Smooth muscle cell (in vitro differentiated cells): ENCODE data around the gene TIMM22. TPM values are rescaled to one million over a fixed set of nuclear protein-coding genes. Genes with fewer than 3 reads are reported as not detected.

Source experiments
- DNase-seq: peaks from one replicate; lab custom pipeline; 2025; ENCODE audit not compliant: unreplicated experiment; lab: John Stamatoyannopoulos, UW
- H2AFZ ChIP-seq: fragments of 200-600 bp; sonication (generic); 2 replicates; pipeline ENCODE4 v1.6.0; 2016; ENCODE audit warnings: antibody characterized with exemption, low read depth, mild to moderate bottlenecking
- H3F3A ChIP-seq: fragments of 200-600 bp; sonication (generic); 2 replicates; pipeline ENCODE4 v1.6.0; 2017; ENCODE audit warnings: antibody characterized with exemption, low read depth
- H3K27ac ChIP-seq: fragments of 200-600 bp; sonication (generic); 2 replicates; pipeline ENCODE4 v1.5.1; 2016; ENCODE audit warnings: low read depth, mild to moderate bottlenecking
- H3K27me3 ChIP-seq: fragments of 200-600 bp; sonication (generic); 2 replicates; pipeline ENCODE4 v1.6.1; 2016; ENCODE audit warnings: low read depth, mild to moderate bottlenecking
- H3K36me3 ChIP-seq: fragments of 200-600 bp; sonication (generic); 2 replicates; pipeline ENCODE4 v1.5.1; 2016; ENCODE audit warnings: low read depth
- H3K4me1 ChIP-seq: fragments of 200-600 bp; sonication (generic); 2 replicates; pipeline ENCODE4 v1.5.1; 2016; ENCODE audit warnings: low read depth
- H3K4me2 ChIP-seq: fragments of 200-600 bp; sonication (generic); 2 replicates; pipeline ENCODE4 v1.6.0; 2016; ENCODE audit warnings: mild to moderate bottlenecking
- H3K4me3 ChIP-seq: fragments of 200-600 bp; sonication (generic); 2 replicates; pipeline ENCODE4 v1.5.1; 2016; ENCODE audit warnings: mild to moderate bottlenecking
- H3K79me2 ChIP-seq: fragments of 200-600 bp; sonication (generic); 2 replicates; pipeline ENCODE4 v1.6.0; 2016; ENCODE audit warnings: low read depth, mild to moderate bottlenecking
- H3K9ac ChIP-seq: fragments of 200-600 bp; sonication (generic); 2 replicates; pipeline ENCODE4 v1.6.0; 2016; ENCODE audit warnings: low read depth
- H3K9me3 ChIP-seq: fragments of 200-600 bp; sonication (generic); replicated peaks from 2 replicates; pipeline ENCODE4 v1.5.1; 2016; ENCODE audit warnings: low read depth
- H4K20me1 ChIP-seq: fragments of 200-600 bp; sonication (generic); 2 replicates; pipeline ENCODE4 v1.6.0; 2016; ENCODE audit warnings: low read depth
- WGBS: methylation state at CpG from one replicate; pipeline ENCODE4 v1.1.7; 2016; ENCODE audit warnings: low lambda C conversion rate; 5-methylcytosine and 5-hydroxymethylcytosine counted together
- polyA plus RNA-seq: library from polyadenylated mRNA; unstranded; fragments of >200 nt; fragmentation: Nextera tagmentation; extraction: Ambion mirVana; gene quantifications from 2 replicates; pipeline ENCODE4 v1.2.1, GENCODE V29; 2016
- total RNA-seq: library from RNA; depleted of rRNA; stranded (reverse); fragments of >200 nt; gene quantifications from 2 replicates; pipeline ENCODE4 v1.2.3, GENCODE V29; 2014
- TF ChIP-seq, protein P1 (sequence below): fragments of 200-600 bp; sonication (generic); IDR thresholded peaks from 2 replicates; pipeline ENCODE4 v1.5.1; 2017; ENCODE audit warnings: borderline replicate concordance, mild to moderate bottlenecking, antibody characterized with exemption; ENCODE audit not compliant: insufficient read depth, poor library complexity, severe bottlenecking

TIMM22 gene
- total and polyA plus RNA-seq, 2 experiments from 2014 or later = 13.7 to 24.0 TPM

DNA sequence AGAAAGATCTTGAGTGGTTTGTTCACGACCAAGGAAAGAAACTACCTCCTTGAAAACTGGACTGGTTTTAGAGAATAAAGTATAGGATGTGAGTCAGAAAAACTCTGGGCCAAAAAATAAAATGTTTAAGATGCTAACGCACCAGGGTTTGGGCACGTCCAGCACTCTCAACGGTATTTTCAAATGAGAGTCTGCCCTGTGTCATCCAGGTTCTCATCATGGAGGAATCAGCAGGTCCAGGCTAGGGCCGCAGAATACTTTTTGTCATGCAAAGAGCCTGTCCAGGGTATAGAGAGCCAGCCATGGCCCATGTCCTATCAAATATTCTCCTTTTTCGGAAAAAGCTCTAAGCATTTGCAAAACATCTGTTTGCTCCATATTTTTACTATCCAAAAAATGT, 19.8 kb upstream of the TIMM22 start:
- H3K4me3 ChIP-seq = peak overlapping the region; percentile 93
- TF ChIP-seq, protein P1, sequence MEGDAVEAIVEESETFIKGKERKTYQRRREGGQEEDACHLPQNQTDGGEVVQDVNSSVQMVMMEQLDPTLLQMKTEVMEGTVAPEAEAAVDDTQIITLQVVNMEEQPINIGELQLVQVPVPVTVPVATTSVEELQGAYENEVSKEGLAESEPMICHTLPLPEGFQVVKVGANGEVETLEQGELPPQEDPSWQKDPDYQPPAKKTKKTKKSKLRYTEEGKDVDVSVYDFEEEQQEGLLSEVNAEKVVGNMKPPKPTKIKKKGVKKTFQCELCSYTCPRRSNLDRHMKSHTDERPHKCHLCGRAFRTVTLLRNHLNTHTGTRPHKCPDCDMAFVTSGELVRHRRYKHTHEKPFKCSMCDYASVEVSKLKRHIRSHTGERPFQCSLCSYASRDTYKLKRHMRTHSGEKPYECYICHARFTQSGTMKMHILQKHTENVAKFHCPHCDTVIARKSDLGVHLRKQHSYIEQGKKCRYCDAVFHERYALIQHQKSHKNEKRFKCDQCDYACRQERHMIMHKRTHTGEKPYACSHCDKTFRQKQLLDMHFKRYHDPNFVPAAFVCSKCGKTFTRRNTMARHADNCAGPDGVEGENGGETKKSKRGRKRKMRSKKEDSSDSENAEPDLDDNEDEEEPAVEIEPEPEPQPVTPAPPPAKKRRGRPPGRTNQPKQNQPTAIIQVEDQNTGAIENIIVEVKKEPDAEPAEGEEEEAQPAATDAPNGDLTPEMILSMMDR = no peak
- no peaks in the 10 kb centered on the region for H3K9me3 ChIP-seq
- H3F3A ChIP-seq = peaks cover 7% of the 10 kb centered on the region
- no peaks in the 10 kb centered on the region for H3K27me3 ChIP-seq
- H3K4me2 ChIP-seq = peak overlapping the region; percentile 97
- 22% methylated on average over 6 of the region's 6 CpGs for WGBS
- peak overlapping the region; percentile 70 for H3K27ac ChIP-seq
- H3K4me1 ChIP-seq = peaks cover 26% of the 10 kb centered on the region
- peak overlapping the region; percentile 24 for H3K9ac ChIP-seq
- H2AFZ ChIP-seq = no peak overlapping the region
- peaks cover 58% of the 10 kb centered on the region for H4K20me1 ChIP-seq
- DNase-seq = no peak
- H3K36me3 ChIP-seq = no peaks in the 10 kb centered on the region
- H3K79me2 ChIP-seq = peaks cover 67% of the 10 kb centered on the region

DNA sequence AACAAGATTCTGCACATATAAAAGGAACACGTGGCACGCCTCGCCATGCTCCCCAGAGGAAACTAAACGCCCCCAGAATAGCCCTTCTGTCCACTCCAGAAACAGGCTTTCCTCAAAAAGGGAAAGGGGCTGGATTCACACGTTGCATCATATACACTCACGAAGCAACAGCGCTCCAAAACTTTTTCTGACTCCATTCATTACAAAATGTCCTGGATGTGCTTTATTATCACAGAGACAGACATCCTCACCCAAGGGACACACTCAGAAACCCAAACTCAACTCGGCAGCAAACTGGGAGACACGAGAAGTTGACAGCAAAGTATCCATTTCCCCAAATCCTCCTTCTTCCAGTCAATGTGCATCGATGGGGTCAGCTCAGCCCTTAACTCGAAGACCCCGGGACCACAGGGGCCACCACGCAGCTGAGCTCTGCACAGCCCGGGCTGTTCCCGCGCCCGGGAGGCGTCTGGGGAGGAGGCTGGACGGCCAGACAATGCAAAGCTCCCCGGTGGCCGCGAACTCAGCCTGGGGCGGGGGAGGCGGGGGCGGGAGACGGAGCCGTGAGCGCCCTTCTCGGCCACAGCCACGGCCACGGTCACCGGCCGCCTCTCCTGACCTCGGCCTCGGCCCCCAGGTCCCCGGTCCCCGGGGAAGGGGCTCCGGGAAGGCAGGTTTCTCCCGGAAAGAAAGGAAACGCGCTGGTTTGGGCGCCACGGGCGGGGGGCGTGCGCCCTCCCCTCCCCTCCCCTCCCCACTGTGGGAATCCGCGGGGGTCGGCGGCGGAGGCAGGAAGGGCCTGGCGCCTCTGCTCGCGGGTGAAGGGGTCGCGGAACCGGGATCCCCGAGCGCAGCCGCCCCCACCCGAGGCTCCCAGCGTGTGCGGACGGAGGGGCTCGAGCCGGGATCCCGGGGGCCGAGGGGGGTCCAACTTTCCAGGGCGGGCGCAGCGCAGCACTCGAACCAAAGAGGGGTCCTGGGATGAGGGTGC, 18.5 kb upstream of the TIMM22 start:
- WGBS = under 1% methylated on average over 33 of the region's 72 CpGs
- Histone ChIP-seq H3K27ac (peak overlapping the region; percentile 70), H3K4me1 (peaks cover 26% of the 10 kb centered on the region), H3K9me3 (no peaks in the 10 kb centered on the region), H3K4me3 (peak overlapping the region; percentile 93), H3K27me3 (no peaks in the 10 kb centered on the region), H3K79me2 (peaks cover 55% of the 10 kb centered on the region), H3K4me2 (peak overlapping the region; percentile 97), H2AFZ (no peak overlapping the region), H3K36me3 (no peaks in the 10 kb centered on the region), H3K9ac (peak overlapping the region; percentile 86), H4K20me1 (peaks cover 49% of the 10 kb centered on the region), H3F3A (peaks cover 4% of the 10 kb centered on the region)
- no peak for DNase-seq
- TF ChIP-seq, protein P1 = no peak

DNA sequence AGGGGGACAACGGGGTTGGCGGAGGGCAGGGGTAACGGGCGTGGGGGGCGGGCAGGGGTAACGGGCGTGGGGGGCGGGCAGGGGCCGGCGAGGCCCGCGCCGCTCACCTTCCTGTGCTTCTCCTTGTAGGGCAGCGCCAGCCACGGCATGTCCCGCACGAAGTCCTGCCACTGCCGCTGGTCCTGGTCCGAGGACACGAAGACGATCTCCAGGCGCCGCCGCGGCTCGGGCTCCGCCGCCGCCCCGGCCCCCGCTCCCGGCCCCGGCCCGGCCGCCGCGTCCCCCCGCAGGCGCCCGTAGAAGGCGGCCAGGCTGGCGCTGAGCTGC, 17.8 kb upstream of the TIMM22 start:
- Histone ChIP-seq H3K4me3 (peak overlapping the region; percentile 93), H3K4me2 (peak overlapping the region; percentile 84), H2AFZ (no peak overlapping the region), H3K36me3 (no peaks in the 10 kb centered on the region), H3F3A (peaks cover 4% of the 10 kb centered on the region), H4K20me1 (peaks cover 43% of the 10 kb centered on the region), H3K4me1 (peaks cover 26% of the 10 kb centered on the region), H3K27ac (no peak overlapping the region), H3K9me3 (no peaks in the 10 kb centered on the region), H3K27me3 (no peaks in the 10 kb centered on the region), H3K9ac (no peak overlapping the region), H3K79me2 (peaks cover 47% of the 10 kb centered on the region)
- no peak for DNase-seq
- TF ChIP-seq, protein P1 = no peak
- 0% methylated on average over 17 of the region's 42 CpGs for WGBS
